NB4 (cell line): ENCODE measurements around the gene EBF4.
A peak's percentile ranks its signal among the peaks of the same experiment; 100 is the strongest.

Experiments used
- DNase-seq: peaks from one replicate; pipeline ENCODE4 v3.0.0; 2010; ENCODE audit warnings: low read depth
- H3K4me3 ChIP-seq: one replicate; pipeline ENCODE4 v1.5.1; 2011; ENCODE audit warnings: mild to moderate bottlenecking, low read depth, low read length, moderate library complexity
- CTCF ChIP-seq: IDR thresholded peaks from one replicate; pipeline ENCODE4 v1.5.1; 2012; ENCODE audit warnings: low read depth, low read length
- MYC ChIP-seq: IDR thresholded peaks from 2 replicates; pipeline ENCODE4 v1.6.1; 2011; ENCODE audit warnings: low read depth, low read length
- POLR2A ChIP-seq: IDR thresholded peaks from 2 replicates; pipeline ENCODE4 v1.6.1; 2011; ENCODE audit warnings: mild to moderate bottlenecking; ENCODE audit not compliant: insufficient read length; ENCODE audit errors: extremely low read depth
- TF ChIP-seq, protein P1 (sequence below): IDR thresholded peaks from 2 replicates; pipeline ENCODE4 v1.6.1; 2011; ENCODE audit warnings: low read depth, low read length

Gene EBF4

GRCh38 chr20:2690718-2691117 is 1.9 kb upstream of the EBF4 start:
- DNase-seq = no peak
- no peak for TF ChIP-seq MYC
- TF ChIP-seq POLR2A = no peak
- no peak for TF ChIP-seq CTCF
- TF ChIP-seq, protein P1, sequence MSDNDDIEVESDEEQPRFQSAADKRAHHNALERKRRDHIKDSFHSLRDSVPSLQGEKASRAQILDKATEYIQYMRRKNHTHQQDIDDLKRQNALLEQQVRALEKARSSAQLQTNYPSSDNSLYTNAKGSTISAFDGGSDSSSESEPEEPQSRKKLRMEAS = no peak
- H3K4me3 ChIP-seq = no peak overlapping the region

DNA sequence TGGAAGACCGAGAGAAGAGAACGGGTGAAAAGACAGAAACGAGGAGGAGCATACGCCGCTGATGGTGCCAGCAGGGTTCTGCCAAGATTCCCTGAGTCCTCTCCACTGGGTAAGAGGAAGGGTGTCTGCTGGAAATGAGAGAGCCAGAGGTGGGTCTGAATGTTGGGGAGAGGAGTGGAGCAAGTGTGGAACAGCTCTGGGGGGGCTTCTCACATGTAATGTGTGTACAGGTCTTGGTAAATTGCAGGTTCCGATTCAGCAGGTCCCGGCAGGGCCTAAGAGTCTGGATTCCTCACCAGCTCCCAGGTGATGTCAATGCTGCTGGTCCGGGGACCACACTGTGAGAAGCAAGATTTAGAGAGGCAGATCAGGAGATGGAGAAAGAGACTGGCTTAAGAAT is 1.5 kb upstream of the EBF4 start:
- H3K4me3 ChIP-seq = no peak overlapping the region
- TF ChIP-seq MYC = no peak
- TF ChIP-seq CTCF = no peak
- TF ChIP-seq, protein P1 = no peak
- TF ChIP-seq POLR2A = no peak
- no peak for DNase-seq

DNA sequence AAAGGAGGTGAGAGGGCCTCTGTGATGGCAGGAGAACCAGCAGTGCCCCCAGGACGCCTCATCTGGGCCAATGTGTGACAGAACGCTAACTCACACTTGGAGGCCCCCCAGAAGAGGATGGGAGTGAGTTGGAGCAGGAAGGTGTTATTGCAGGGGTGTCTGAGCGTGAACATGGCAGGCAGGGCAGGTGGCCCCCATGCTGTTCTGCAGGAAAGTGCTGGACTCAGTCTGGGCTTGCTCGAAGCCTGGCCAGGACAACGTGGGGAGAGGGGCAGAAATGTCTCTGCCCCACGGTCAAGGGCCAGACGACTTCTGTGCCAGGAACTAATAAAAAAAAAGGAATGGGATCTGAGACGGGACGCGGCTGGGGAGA is 931 bp upstream of the EBF4 start:
- no peak overlapping the region for H3K4me3 ChIP-seq
- DNase-seq = no peak
- TF ChIP-seq CTCF (no peak), MYC (no peak), POLR2A (no peak)
- TF ChIP-seq, protein P1 = no peak

GRCh38 chr20:2692886-2693285 is 306 bp downstream of the EBF4 start:
- no peak for TF ChIP-seq MYC
- TF ChIP-seq POLR2A = no peak
- TF ChIP-seq, protein P1 = no peak
- no peak for TF ChIP-seq CTCF
- no peak overlapping the region for H3K4me3 ChIP-seq
- DNase-seq = peak; percentile 43

DNA sequence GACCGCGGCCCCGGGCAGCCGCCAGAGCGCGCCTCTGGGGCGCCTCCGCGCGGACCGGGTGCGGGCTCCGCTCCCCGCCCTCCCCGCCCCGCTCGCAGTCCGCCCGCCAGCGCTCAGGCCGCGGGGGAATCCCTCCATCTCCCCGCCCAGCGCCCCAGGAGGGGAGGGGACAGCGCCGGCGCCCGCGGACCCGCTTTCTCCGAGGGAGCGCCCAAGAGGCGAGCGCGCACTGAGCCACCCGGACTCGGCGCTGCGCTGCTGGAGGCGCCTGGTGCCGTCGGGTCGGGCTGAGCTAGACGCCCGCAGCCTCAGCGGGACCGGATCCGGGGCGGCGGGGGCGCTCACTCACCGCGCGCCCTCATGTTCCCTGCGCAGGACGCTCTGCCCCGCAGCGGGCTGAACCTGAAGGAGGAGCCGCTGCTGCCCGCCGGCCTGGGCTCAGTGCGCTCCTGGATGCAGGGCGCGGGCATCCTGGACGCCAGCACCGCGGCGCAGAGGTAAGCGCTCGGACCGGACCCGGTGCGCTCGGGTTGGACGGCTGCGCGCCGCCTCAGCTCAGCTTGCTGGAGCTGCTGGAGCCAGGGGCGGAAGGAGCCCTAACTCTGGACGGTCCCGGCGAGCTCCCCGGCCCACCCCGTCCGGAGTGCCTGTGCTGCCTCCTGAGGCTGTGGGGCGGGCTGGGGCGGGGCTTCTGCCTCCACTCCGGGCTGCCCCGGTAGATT is 867 bp downstream of the EBF4 start:
- TF ChIP-seq MYC (no peak), CTCF (no peak), POLR2A (no peak)
- TF ChIP-seq, protein P1 = no peak
- DNase-seq = peak; percentile 74
- no peak overlapping the region for H3K4me3 ChIP-seq
